ENCODE data around the gene LRP1B.
"Not testable (repeated sequence)": the region's sequence is repeated elsewhere in the genome, so short reads cannot be mapped to it uniquely, and the experiment has no call there.

The LRP1B gene

DNA sequence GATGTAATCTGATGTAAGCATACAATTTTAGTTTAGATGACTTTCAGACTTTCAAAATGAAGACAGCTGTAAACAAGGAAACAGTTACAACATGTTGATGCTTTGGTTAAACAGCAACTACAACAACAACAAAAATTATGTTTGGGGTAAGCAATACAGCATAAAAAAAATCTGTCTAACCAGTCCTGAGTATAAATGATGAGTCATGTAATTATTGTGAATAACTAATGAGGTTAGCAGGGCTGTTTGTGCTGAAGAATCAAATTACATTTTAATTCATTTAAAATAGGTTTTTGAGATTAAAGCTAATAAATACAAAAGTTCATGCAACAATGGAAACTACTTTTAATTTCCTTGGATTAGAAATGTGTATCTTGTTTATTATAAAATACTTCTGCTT, 266.9 kb downstream of the LRP1B start:
- no peak for DNase-seq

DNA sequence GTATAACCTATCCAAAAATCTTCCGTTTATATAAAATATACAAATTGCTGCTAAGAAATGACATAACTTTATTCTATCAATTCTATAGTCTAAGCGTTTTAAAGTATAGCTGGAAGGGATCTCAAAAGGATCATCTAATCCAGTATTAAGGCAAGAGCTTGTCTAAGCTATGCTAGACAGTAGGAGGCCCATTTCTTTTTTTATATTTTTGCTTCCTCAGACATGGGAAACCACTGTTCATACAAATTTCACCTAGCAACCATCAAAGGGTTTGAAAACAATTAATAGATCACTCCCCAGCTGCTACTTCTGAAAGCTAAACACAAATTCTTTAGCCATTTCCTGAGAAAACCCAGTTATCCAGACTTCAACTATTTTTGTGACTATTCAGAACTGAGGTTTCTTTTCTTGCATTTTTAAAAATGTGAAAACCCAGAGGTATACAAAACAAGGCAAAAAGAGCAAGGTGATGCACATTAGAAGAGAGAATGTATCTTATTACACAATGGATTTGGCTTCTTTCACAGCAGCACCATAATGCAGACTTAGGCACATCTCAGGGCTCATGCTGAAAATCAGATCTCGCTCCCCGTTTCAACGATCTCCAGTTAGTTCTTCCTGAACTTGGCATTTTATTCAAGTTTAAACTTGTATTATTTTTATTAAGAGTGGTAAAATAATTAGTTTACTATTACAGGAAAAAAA, 274.4 kb downstream of the LRP1B start:
- DNase-seq = no peak

DNA sequence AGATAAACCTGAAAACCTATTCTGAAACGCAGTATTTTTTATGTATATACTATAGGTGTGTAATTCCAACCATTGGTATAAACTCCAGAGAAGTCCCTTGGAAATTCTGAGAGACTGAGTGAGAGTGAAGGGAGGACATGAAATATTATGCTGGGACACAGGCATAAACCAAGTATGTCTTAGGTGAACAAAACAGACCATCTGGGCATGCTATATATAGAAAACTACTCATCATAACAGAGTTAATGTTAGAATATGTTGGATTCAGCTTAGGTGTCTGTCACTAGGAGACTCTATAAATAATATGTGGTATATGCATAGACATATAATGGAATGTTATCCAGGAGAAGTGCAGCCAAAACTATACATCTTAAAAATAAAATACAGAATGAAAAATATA, 282.6 kb downstream of the LRP1B start:
- no peak for DNase-seq

DNA sequence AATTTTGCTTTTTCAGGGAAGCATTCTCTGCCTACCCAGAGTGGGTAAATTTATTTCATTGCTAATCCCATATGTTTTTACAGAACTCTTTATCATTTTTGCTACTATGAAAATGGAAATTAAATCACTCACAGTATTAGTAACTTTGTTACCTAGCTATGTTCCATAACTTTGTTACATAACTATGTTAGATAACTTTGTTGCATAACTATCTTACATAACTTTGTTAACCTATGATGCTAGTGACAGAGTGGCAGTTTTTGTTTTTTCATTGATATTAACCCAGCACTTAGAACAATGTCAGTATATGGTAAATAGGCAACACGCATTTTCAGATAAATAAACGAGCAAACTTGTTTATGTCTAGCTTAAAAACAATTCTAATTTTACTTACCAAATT, 286.6 kb downstream of the LRP1B start:
- DNase-seq = no peak

DNA sequence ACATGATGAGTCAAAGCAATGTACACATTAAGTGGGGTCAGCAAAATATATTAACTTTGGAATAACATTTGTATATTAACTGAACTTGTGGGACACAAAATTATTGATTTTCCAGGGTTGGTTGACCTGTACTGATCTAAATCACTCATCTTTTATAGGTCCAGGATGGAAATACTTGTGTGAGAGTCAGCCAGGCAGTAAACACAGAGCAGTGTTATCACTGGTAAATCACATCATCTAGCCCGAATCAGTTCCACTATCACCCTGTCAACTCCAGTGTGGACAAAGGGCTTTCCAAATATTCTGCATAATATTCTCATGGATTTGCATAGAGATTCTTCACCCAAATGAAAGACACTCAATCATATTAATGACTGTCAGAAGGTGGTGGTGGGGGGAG, 295.7 kb downstream of the LRP1B start:
- no peak for DNase-seq

DNA sequence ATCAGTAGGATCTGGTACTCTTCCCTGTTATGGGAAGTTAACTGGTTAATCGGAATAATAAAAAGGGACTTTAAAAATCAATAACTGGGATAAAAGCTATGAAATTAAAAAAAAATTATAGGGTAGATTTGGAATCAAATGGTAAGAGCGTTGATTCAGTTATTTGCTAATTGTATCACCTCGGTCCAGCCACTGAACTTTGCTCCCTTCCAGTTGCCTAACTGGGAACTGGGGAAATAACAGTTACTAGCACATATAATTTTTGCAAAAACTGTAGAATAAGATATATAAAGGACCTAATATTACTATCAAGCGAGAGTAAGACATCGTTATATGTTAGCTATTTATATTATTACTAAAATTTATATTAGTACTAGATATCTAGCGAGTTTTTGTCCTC, 302.1 kb downstream of the LRP1B start:
- DNase-seq = no peak

DNA sequence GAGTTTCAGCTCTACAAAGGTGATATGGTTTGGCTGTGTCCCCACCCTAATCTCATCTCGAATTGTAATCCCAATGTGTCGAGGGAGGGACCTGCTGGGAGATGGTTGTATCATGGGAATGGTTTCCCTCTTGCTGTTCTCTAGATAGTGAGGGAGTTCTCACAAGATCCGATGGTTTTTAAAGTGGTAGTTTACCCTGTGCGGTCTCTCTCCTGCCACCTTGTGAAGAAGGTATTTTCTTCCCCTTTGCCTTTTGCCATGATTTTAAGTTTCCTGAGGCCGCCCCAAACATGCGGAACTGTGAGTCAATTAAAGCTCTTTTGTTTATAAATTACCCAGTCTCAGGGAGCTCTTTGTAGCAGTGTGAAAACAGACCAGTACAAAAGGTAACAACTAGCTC, 306.0 kb downstream of the LRP1B start:
- DNase-seq = no peak

DNA sequence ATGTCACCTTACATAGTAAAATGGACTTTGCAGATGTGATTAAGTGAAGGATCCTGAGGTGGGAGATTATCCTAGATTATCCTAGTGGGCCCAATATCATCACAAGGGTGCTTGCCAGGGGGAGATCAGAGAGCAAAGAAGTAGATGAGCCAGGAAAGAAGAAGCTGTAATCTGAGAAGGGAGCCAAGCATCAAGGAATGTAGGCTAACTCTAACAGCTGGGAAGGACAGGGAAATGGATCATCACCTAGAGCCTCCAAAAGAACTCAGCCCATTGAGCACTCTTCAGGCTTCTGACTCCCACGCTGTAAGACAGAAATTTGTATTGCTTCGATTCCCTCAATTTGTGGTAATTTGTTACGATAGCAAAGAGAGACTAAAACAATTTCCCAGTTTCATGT, 309.9 kb downstream of the LRP1B start:
- no peak for DNase-seq

DNA sequence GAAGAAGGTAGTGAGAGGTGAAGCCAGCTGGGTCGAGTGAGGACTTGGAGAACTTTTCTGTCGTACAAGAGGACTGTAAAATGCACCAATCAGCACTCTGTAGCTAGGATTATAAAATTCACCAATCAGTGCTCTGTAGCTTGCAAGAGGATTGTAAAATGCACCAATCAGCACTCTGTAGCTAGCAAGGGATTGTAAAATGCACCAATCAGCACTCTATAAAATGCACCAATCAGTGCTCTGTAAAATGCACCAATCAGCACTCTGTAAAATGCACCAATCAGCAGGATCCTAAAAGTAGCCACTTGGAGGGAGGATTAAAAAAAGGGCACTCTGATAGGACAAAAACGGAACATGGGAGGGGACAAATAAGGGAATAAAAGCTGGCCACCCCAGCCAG, 315.5 kb downstream of the LRP1B start:
- DNase-seq = not testable (repeated sequence)

DNA sequence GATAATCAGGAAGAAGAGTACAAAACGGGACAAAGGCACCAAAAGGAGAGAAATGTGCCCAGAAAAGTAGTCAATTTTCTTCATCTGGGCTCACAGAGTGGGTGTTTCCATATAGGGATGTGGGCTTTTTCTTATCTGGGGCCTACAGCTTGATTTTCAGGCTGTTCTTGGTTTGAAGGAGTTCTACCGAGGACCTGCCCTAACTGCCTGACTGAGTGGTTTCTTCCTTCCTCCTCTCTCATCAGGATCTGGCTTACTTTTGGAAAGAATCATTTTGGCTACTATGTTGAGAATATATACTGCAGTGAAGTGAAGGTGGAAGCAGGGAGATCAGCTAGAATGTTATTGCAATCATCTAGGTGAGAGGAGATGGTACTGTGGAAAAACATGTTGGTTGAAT, 316.7 kb downstream of the LRP1B start:
- no peak for DNase-seq

DNA sequence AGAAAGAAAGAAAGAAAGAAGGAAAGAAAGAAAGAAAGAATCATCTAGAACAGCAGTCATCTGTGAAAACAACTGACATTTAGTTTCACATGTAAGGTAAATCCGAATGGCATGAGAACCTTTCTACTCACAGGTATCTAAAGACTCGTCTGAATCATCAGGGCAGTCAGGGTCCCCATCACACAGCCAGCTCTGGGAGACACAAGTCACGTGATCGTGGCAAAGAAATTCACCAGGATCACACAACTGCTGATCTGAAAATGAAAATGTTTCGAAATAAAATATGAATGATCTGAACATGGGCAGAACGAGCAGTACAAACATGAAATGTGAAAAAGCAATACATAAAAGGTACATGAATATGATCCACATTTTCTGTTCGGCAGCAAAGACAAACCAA, 320.7 kb downstream of the LRP1B start:
- no peak for DNase-seq

DNA sequence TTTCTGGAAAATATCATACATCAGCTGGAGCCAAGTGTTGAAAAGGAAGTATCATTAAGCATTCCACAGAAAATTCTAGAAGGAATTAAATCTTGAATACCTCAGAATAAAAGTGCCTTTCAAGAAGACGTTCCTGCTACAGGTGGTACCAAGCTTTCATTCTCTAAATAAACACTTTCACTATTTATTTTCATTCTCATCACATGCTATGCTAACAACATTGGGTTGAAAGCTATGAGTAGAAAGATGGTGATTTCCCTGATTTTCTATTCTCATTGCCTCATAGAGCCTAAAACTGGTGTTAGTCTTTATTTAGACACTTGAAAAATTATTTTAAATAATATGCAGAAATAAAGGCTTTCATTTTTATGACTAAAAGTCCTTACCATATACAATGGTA, 324.7 kb downstream of the LRP1B start:
- DNase-seq = no peak

DNA sequence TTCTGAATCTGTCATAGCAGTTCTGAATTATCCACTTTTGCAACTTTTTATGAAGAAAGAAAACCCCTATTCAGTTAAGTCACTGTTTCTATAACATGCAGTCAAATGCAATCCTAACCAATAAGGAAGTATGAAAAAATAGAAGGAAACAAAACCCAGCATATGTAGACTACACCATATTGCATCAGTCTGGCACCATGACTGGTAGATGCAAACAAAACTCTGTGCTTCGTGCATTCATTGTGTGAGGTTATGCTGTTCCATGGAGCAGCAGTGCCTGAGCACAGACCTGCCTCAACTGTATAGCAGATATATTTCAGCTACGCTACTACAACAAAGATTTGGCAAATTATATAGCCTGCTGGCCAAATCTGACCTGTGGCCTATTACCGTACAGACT, 325.5 kb downstream of the LRP1B start:
- DNase-seq = no peak

DNA sequence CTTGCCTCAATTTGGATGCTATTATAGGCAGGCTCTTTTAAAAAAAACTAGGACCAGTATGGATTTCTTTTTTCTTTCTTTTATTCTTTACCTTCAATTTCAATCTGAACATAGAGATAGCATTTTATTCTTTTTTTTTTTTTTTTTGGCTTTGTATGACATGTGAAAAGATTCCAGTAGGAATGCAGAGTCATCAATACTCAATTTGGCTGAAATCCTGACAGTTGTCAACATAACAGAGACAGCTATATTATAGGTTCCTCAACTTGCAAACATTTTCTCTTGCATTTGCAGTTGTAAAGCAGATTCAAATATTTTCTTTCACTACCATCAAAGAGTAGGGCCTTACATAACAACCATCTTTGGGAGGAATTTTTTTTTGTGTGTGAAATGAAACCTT, 334.4 kb downstream of the LRP1B start:
- DNase-seq = no peak

DNA sequence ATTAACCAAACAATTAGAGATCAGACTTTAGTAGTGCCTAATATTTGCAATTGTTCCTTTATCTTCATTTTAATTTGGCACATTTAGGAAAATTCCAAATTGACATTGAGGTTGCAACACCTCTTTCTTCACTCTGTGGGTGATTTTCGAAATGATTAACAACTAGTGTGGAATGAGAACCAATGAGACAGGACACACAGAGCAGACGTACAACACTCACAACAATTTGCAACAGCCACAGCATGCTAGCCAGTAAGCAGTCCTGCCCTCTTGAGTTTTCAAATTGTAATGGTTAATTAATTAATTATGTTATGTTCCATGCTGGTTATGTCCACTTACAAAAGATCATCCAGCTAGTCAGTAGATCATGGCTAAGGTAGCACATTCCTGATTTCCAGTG, 339.3 kb downstream of the LRP1B start:
- no peak for DNase-seq

DNA sequence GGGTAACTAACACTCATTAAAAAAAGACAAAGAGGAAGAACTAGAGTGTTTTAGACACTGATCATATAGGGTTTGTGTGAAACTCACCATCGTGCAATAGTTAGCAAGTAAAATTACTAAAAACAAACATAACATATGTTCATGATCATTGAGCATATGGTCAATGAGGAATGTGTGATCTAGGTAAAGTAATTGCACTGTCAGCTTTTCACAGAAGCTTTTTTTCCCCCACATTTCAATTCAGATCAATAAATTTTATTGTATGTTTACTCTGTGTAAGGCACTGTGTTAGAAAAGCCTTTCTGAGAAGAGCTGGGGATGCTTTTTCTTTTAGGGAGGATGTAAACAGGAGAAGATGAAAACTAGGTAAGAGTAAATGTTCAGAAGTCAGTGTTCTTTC, 348.2 kb downstream of the LRP1B start:
- no peak for DNase-seq

DNA sequence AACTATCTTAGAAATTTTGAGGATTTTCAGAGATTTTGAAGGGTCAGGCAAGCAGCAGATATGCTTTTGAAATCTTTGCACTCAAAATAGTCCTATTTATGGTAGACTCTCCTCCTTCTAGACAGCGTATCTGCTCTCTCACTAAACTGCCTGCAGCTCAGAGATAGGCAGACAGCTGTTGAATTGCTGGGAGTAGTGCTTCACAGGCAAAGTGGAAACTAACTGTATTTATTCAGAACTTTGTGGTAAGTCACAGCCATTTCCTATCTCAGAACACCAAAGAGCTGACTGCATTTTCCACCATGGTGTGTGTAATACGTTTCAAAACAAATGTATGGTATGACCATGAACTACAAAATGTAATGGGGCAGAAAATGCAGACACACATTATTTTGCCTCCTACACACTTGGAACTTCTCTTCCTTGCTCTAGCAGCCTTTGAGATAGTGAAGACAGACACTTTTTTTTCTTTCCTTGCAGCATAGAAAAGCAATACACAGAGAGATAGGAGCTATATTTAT, 352.4 kb downstream of the LRP1B start:
- no peak for DNase-seq

DNA sequence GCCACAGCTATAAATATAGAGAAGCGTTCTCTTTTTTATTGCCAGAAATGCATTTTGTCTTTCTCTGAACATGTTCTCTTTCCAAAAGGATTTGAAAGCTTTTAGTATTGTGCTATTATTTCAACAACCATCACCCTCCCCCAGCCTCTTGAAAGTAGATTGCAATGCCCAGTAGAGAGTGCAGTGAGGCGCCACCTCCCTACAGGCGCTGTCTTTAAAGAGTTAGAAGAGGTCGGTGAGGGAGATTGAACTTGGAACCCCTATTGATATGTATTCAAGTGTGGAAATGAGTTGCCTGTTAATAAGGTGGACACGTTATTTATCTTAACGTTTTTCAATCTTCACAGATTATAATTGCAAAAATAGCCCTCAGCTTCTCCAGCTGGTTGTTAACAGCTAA, 360.3 kb downstream of the LRP1B start:
- DNase-seq = no peak

DNA sequence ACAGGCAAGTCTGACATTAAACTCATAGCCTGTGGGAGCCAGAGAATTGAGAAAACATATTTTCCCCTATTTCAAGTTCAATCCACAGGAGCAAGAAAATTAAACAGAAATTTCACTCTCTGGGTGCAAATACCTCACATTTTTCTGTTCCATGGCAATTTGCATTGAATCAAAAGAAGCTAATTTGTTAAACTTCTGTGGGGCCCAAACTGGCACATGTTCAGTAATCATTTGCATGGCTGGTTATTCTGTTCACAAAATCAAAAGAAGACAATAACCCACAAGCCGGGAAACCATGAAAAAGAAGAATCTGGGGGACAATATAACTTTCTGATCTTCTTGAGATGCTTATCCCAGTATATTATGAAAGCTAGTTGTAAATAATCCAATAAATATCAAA, 363.1 kb downstream of the LRP1B start:
- DNase-seq = no peak

DNA sequence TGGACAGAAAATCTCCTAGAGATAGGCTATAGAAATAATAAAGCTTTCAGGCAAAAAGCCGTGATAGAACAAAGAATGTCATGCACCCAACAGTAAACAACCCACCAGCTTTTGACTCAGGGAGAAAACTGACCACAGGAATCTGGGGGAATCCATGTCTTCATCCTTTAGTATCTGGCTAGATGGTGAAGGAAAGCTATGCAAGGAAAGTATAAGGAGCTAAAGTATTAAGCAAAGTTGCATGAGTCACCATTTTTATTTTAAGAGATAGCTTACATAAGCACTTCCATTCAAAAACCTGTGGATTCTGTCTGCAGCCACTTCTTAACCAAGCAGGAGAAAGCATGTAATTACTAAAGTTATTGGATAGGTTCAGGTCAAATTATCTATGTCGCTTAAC, 363.8 kb downstream of the LRP1B start:
- DNase-seq = no peak

DNA sequence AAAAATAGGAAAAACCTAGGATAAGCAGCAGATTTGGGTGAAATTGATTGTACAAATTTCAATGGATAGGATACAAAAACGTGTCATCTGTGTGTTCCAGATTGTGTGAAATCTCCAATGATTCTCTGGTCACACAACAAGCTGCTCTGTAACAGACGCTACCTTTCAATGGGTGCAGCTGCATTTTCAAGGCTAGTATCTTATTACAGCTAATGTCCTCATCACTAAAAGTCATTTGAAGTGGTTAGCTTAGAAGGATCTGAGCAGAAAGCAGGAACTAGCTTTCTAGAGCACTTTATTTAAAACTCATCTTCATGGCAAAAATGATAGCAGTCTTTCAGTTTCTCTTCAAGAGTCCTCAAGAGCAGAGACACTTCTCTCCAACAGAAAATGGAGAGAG, 364.6 kb downstream of the LRP1B start:
- no peak for DNase-seq

DNA sequence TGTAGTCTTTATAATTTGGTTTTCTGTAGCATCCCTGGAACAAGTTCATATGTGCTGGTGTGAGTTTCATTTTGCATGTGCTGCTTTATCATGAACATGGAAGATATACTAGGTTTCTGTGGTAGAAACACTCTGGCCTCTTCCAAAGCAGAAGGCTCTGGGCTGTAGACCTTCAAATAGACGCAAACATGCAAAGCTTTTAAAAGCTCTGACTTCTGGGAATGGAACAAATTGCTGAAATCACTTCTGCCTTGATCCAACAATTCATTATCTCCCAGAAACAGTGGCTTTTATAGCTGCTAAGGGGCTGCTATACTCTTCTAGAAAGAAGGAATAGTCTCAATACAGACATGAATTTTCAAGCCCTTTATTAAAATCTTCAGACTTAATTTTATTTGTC, 382.2 kb downstream of the LRP1B start:
- no peak for DNase-seq

DNA sequence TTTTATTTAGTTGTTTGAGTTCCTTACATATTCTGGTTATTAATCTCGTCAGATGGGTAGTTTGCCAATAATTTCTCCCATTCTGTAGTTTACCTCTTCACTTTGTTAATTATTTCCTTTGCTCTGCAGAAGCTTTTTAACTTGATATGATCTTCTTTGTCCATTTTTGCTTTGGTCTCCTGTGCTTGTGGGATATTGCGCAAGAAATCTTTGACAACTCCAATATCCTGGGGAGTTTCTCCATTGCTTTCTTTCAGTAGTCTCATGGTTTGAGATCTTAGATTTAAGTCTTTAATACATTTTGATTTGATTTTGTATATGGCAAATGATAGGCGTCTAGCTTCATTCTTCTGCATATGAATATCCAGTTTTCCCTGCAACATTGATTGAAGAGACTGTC, 389.2 kb downstream of the LRP1B start:
- no peak for DNase-seq

DNA sequence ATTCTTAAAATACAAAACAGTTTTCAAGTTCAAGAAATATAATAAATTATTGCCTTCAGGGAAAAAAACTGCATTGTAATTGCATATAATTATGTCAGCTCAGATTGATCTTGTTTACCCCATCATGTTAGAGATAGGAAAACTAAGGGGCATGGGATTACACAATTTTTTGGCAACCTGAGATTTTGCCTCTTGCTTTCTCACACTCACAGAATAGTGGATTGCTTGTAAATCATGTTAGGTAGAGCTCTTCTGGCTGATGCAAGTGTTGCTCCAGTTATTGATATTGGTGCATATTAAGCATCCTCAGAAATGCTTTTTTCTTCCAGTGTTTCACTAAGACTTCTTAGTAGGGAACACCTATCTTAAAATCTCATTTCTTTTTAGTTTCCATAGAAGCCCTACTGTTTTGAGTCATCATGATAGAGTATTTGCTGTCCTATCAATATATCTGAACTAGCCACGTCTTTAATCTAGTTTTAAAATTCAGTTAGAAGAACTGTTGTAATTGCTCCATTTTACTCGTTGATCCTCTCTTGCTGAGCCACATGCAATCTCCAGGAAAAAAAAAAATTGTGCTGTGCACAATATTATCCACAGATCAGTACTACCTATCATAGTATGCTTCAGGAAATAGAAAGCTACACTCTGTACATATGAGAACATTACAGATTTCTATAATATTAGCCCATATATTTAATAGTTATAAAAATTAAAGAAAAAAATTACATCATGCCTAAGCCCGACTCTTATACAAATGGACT, 393.1 kb downstream of the LRP1B start:
- DNase-seq = no peak

DNA sequence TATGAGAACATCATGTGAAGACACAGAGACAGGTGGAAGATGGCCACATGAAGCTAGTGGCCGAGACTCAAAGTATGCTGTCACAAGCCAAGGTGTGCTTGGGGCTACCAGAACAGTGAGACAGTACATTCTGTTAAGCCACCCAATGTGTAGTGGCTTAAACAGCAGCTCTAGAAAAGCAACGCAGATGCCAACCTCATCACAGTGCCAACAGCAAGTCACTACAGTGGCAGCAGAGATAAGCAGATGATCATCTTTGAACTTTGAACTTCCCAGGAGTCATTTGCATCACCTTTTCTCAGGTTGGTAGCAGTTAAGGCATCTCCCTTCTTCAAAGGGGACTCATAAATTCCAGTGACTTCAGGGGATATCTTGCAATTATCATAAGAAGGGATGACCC, 394.4 kb downstream of the LRP1B start:
- no peak for DNase-seq
